Lung (tissue), 12 donors: ENCODE measurements around the gene NLRC3. TPM values are rescaled to one million over a fixed set of nuclear protein-coding genes. Genes with fewer than 3 reads are reported as not detected.

ENCODE experiments used
- ATAC-seq: fragments of 200-7000 bp; cut with Tn5 transposase; one replicate; pipeline ENCODE4 v1.9.1; 2020; ENCODE audit warnings: moderate number of reproducible peaks; ENCODE audit not compliant: insufficient read depth, low FRiP score
- DNase-seq, 3 donors: peaks; one replicate each; pipeline ENCODE4 v3.0.0-alpha.2; 2013 to 2017
- H3K27ac ChIP-seq, 2 donors: one replicate each; pipeline ENCODE4 v1.5.1; 2013; ENCODE audit warnings: mild to moderate bottlenecking in 2 of 2, moderate library complexity in 2 of 2, control low read depth in 1 of 2, inconsistent platforms in 1 of 2, low read depth in 1 of 2, low read length in 1 of 2
- H3K27me3 ChIP-seq, 3 donors: one replicate each; pipeline ENCODE4 v1.5.1; 2013; ENCODE audit warnings: low read length in 2 of 3; ENCODE audit not compliant: control insufficient read depth in 3 of 3, insufficient read depth in 3 of 3
- H3K36me3 ChIP-seq, 4 donors: one replicate each; pipeline ENCODE4 v1.5.1; 2013; ENCODE audit warnings: low read length in 4 of 4, mild to moderate bottlenecking in 1 of 4, moderate library complexity in 1 of 4; ENCODE audit not compliant: control insufficient read depth in 4 of 4, insufficient read depth in 4 of 4
- H3K4me1 ChIP-seq, 5 donors: one replicate each; pipeline ENCODE4 v1.5.1; 2013; ENCODE audit warnings: low read length in 5 of 5, mild to moderate bottlenecking in 2 of 5, moderate library complexity in 1 of 5; ENCODE audit not compliant: control insufficient read depth in 5 of 5, insufficient read depth in 5 of 5
- H3K4me3 ChIP-seq: one replicate; pipeline ENCODE4 v1.5.1; 2013; ENCODE audit warnings: mild to moderate bottlenecking, control low read depth, moderate library complexity
- H3K9ac ChIP-seq, 2 donors: one replicate each; pipeline ENCODE4 v1.5.1; 2013; ENCODE audit warnings: low read length in 2 of 2, control low read depth in 1 of 2; ENCODE audit not compliant: insufficient read depth in 1 of 2
- H3K9me3 ChIP-seq, 4 donors: one replicate each; pipeline ENCODE4 v1.5.1; 2013; ENCODE audit warnings: low read length in 3 of 4, mild to moderate bottlenecking in 1 of 4, moderate library complexity in 1 of 4; ENCODE audit not compliant: control insufficient read depth in 4 of 4, insufficient read depth in 3 of 4
- CTCF ChIP-seq: IDR thresholded peaks from 2 replicates; pipeline ENCODE4 v1.5.1; 2012; ENCODE audit warnings: mild to moderate bottlenecking; ENCODE audit errors: control extremely low read depth, extremely low read depth
- WGBS, 2 donors: extraction: QIAGEN DNeasy Blood & Tissue Kit; methylation state at CpG; one replicate each; pipeline ENCODE4 v1.1.7; 2013; 5-methylcytosine and 5-hydroxymethylcytosine counted together
- polyA plus RNA-seq, 2 donors: library from polyadenylated mRNA; stranded (reverse); fragments of 200-250 nt; gene quantifications; one replicate each; pipeline ENCODE4 v1.2.1, GENCODE V29; 2013
- total RNA-seq, 2 donors: library from RNA; depleted of rRNA in 1 of 2; stranded (reverse); fragments of >200 nt in 1 of 2; gene quantifications; one replicate each; pipeline ENCODE4 v1.2.1, GENCODE V29; 2014 to 2021
- donor health status: control.
- donor health status: control.
- donor health status: Bipolar disorder and iron deficiency.
- donor health status: healthy.
- donor health status: DM: yes; HTN: yes; CAD: no.

NLRC3 gene
- total and polyA plus RNA-seq, 4 donors: 1.1 to 4.4 (median 2.5) TPM

GRCh38 chr16:3596101-3596861, 19.1 kb upstream of the NLRC3 start:
- Histone ChIP-seq H3K9ac (no peak overlapping the region), H3K27me3 (no peaks in the 10 kb centered on the region), H3K4me3 (no peak overlapping the region), H3K27ac (no peak overlapping the region), H3K36me3 (peaks cover 0 to 29% (median 14%) of the 10 kb centered on the region in 4 donors), H3K4me1 (peaks cover 0 to 6% (median 0%) of the 10 kb centered on the region in 5 donors), H3K9me3 (no peaks in the 10 kb centered on the region)
- DNase-seq (no peak), ATAC-seq (no peak)
- no peak for TF ChIP-seq CTCF
- 93 to 95% methylated on average over 26 to 27 of the region's 27 CpGs for WGBS, 2 donors

- no peak overlapping the region for H3K9ac ChIP-seq
- no peaks in the 10 kb centered on the region for H3K27me3 ChIP-seq
- no peak overlapping the region for H3K4me3 ChIP-seq
- peaks cover 0 to 24% (median 14%) of the 10 kb centered on the region in 4 donors for H3K36me3 ChIP-seq
- WGBS, 2 donors: 94 to 98% methylated on average over 19 of the region's 19 CpGs
- ATAC-seq (no peak), DNase-seq (no peak)
- H3K27ac ChIP-seq: no peak overlapping the region
- peaks cover 0 to 6% (median 0%) of the 10 kb centered on the region in 5 donors for H3K4me1 ChIP-seq
- H3K9me3 ChIP-seq: no peaks in the 10 kb centered on the region
- TF ChIP-seq CTCF: no peak
Measured at GRCh38 chr16:3595521-3596021, 18.4 kb upstream of the NLRC3 start.

GRCh38 chr16:3595110-3595486, 17.9 kb upstream of the NLRC3 start:
- Histone ChIP-seq H3K9ac (no peak overlapping the region), H3K36me3 (peaks cover 0 to 20% (median 14%) of the 10 kb centered on the region in 4 donors), H3K27ac (no peak overlapping the region)

More at GRCh38 chr16:3595110-3595486, 17.9 kb upstream of the NLRC3 start:
- DNase-seq (no peak), ATAC-seq (no peak)
- Histone ChIP-seq H3K4me1 (peaks cover 0 to 6% (median 0%) of the 10 kb centered on the region in 5 donors), H3K9me3 (no peaks in the 10 kb centered on the region), H3K4me3 (no peak overlapping the region), H3K27me3 (no peaks in the 10 kb centered on the region)
- WGBS, 2 donors: 91 to 97% methylated on average over 11 of the region's 11 CpGs
- no peak for TF ChIP-seq CTCF
